H9 (cell line): ENCODE measurements around the gene METAP2. TPM values are rescaled to one million over a fixed set of nuclear protein-coding genes. Genes with fewer than 3 reads are reported as not detected.

Experiments used
- DNase-seq: peaks from one replicate; pipeline ENCODE4 v3.0.0-alpha.2; 2017
- H2AFZ ChIP-seq: one replicate; pipeline ENCODE4 v1.6.1; 2013; ENCODE audit warnings: mild to moderate bottlenecking, low read length, control low read depth, moderate library complexity
- H2AK5ac ChIP-seq: 2 replicates; pipeline ENCODE4 v1.6.1; 2013; ENCODE audit warnings: low read length, control low read depth, mixed read lengths; ENCODE audit not compliant: insufficient read length
- H2BK120ac ChIP-seq: one replicate; pipeline ENCODE4 v1.6.1; 2013; ENCODE audit warnings: low read depth, mild to moderate bottlenecking, low read length, control low read depth, inconsistent platforms; ENCODE audit not compliant: poor library complexity, severe bottlenecking
- H2BK12ac ChIP-seq: 2 replicates; pipeline ENCODE4 v1.6.1; 2013; ENCODE audit warnings: low read length, control low read depth, mixed read lengths, low read depth; ENCODE audit not compliant: insufficient read length
- H2BK15ac ChIP-seq: 2 replicates; pipeline ENCODE4 v1.6.1; 2013; ENCODE audit warnings: low read depth, low read length, control low read depth
- H2BK20ac ChIP-seq: one replicate; pipeline ENCODE4 v1.6.1; 2013; ENCODE audit warnings: low read depth, mild to moderate bottlenecking, low read length, control low read depth, inconsistent platforms; ENCODE audit not compliant: poor library complexity, severe bottlenecking
- H2BK5ac ChIP-seq: 2 replicates; pipeline ENCODE4 v1.6.1; 2013; ENCODE audit warnings: low read length, control low read depth, mixed read lengths; ENCODE audit not compliant: insufficient read length
- H3K14ac ChIP-seq: 2 replicates; pipeline ENCODE4 v1.6.1; 2013; ENCODE audit warnings: low read length, control low read depth; ENCODE audit not compliant: insufficient read depth
- H3K18ac ChIP-seq: 2 replicates; pipeline ENCODE4 v1.6.1; 2013; ENCODE audit warnings: low read depth, mild to moderate bottlenecking, mixed read lengths, low read length, control low read depth; ENCODE audit not compliant: insufficient read length
- H3K23ac ChIP-seq: 2 replicates; pipeline ENCODE4 v1.6.1; 2013; ENCODE audit warnings: low read length, control low read depth, mixed read lengths, low read depth; ENCODE audit not compliant: insufficient read length
- H3K23me2 ChIP-seq: 2 replicates; pipeline ENCODE4 v1.6.1; 2013; ENCODE audit warnings: low read depth, mild to moderate bottlenecking, mixed read lengths, low read length, control low read depth; ENCODE audit not compliant: insufficient read length, poor library complexity, severe bottlenecking
- H3K27ac ChIP-seq: 2 replicates; pipeline ENCODE4 v1.5.1; 2013; ENCODE audit warnings: low read length, control low read depth, mixed read lengths, low read depth; ENCODE audit not compliant: insufficient read length
- H3K27me3 ChIP-seq: 2 replicates; pipeline ENCODE4 v1.6.1; 2013; ENCODE audit warnings: low read length, control low read depth, inconsistent platforms; ENCODE audit not compliant: insufficient read depth
- H3K4ac ChIP-seq: 2 replicates; pipeline ENCODE4 v1.6.1; 2013; ENCODE audit warnings: low read depth, mild to moderate bottlenecking, control low read depth, inconsistent platforms, low read length, moderate library complexity
- H3K4me1 ChIP-seq: 2 replicates; pipeline ENCODE4 v1.6.1; 2013; ENCODE audit warnings: low read length, control low read depth, inconsistent platforms; ENCODE audit not compliant: insufficient read depth
- H3K4me2 ChIP-seq: 2 replicates; pipeline ENCODE4 v1.6.1; 2013; ENCODE audit warnings: low read length, control low read depth, mixed read lengths; ENCODE audit not compliant: insufficient read length, insufficient read depth
- H3K56ac ChIP-seq: 2 replicates; pipeline ENCODE4 v1.6.1; 2013; ENCODE audit warnings: low read depth, mild to moderate bottlenecking, mixed read lengths, low read length, control low read depth; ENCODE audit not compliant: insufficient read length
- H3K79me1 ChIP-seq: 2 replicates; pipeline ENCODE4 v1.6.1; 2013; ENCODE audit warnings: low read depth, mild to moderate bottlenecking, moderate library complexity, low read length, control low read depth, inconsistent platforms; ENCODE audit not compliant: insufficient read depth, poor library complexity, severe bottlenecking
- H3K79me2 ChIP-seq: 2 replicates; pipeline ENCODE4 v1.6.1; 2013; ENCODE audit warnings: low read length, control low read depth, inconsistent platforms; ENCODE audit not compliant: insufficient read depth
- H3K9ac ChIP-seq: 2 replicates; pipeline ENCODE4 v1.6.1; 2013; ENCODE audit warnings: low read length, control low read depth, mixed read lengths; ENCODE audit not compliant: insufficient read length; ENCODE audit errors: extremely low read depth
- H3K9me3 ChIP-seq: one replicate; pipeline ENCODE4 v1.6.1; 2013; ENCODE audit warnings: low read depth, low read length, inconsistent platforms; ENCODE audit not compliant: control insufficient read depth
- H3T11ph ChIP-seq: one replicate; pipeline ENCODE4 v1.6.1; 2013; ENCODE audit warnings: mild to moderate bottlenecking, low read length, control low read depth, inconsistent platforms
- H4K20me1 ChIP-seq: one replicate; pipeline ENCODE4 v1.6.1; 2013; ENCODE audit not compliant: control insufficient read depth, insufficient read length, insufficient read depth
- H4K5ac ChIP-seq: 2 replicates; pipeline ENCODE4 v1.6.1; 2013; ENCODE audit warnings: low read depth, mild to moderate bottlenecking, mixed read lengths, low read length, control low read depth; ENCODE audit not compliant: insufficient read length
- H4K8ac ChIP-seq: replicated peaks from 2 replicates; pipeline ENCODE4 v1.6.1; 2013; ENCODE audit warnings: low read length, control low read depth, mixed read lengths, low read depth; ENCODE audit not compliant: insufficient read length
- H4K91ac ChIP-seq: 2 replicates; pipeline ENCODE4 v1.6.1; 2013; ENCODE audit warnings: low read depth, mild to moderate bottlenecking, moderate library complexity, mixed read lengths, low read length, control low read depth; ENCODE audit not compliant: insufficient read length
- H3K27ac Mint-ChIP-seq, 3 experiments: 2 replicates in 2 of 3; 3 replicates in 1 of 3; pipeline ENCODE4 v1.8.0; 2020 to 2021; ENCODE audit warnings: mixed read lengths in 3 of 3, mild to moderate bottlenecking in 1 of 3, moderate library complexity in 1 of 3
- H3K27me3 Mint-ChIP-seq: 2 replicates; pipeline ENCODE4 v1.8.0; 2021; ENCODE audit warnings: low read depth, mild to moderate bottlenecking, moderate library complexity, mixed read lengths
- H3K36me3 Mint-ChIP-seq, 3 experiments: 2 replicates in 2 of 3; 3 replicates in 1 of 3; pipeline ENCODE4 v1.8.0; 2020 to 2021; ENCODE audit warnings: low read depth in 3 of 3, mixed read lengths in 3 of 3; ENCODE audit not compliant: insufficient read depth in 1 of 3
- H3K4me1 Mint-ChIP-seq, 2 experiments: 2 replicates each; pipeline ENCODE4 v1.8.0; 2020; ENCODE audit warnings: mixed read lengths in 2 of 2
- H3K4me3 Mint-ChIP-seq, 2 experiments: 2 replicates in 1 of 2; 3 replicates in 1 of 2; pipeline ENCODE4 v1.8.0; 2020 to 2021; ENCODE audit warnings: mild to moderate bottlenecking in 2 of 2, mixed read lengths in 2 of 2, moderate library complexity in 1 of 2
- H3K9me3 Mint-ChIP-seq, 2 experiments: 2 replicates in 1 of 2; 3 replicates in 1 of 2; pipeline ENCODE4 v1.8.0; 2020; ENCODE audit warnings: mild to moderate bottlenecking in 2 of 2, mixed read lengths in 2 of 2, moderate library complexity in 1 of 2
- WGBS: extraction: QIAGEN DNeasy Blood & Tissue Kit; methylation state at CpG from one replicate; pipeline ENCODE4 v1.1.7; 2013; ENCODE audit warnings: missing lambda C conversion rate, low lambda C conversion rate, mixed read lengths; ENCODE audit not compliant: insufficient read length; ENCODE audit errors: extremely low coverage; 5-methylcytosine and 5-hydroxymethylcytosine counted together
- total RNA-seq: library from RNA; stranded (reverse); gene quantifications from 2 replicates; pipeline ENCODE4 v1.2.1, GENCODE V29; 2021
- TF ChIP-seq, protein P1 (sequence below): fragments of 200-600 bp; sonication (generic); conservative IDR thresholded peaks from 3 replicates; pipeline ENCODE4 v1.8.0; 2021; ENCODE audit warnings: antibody characterized with exemption, mild to moderate bottlenecking

Gene METAP2
- total RNA-seq, 1 experiment from 2014 or later = 140 TPM

- Histone ChIP-seq H2BK12ac (no peak overlapping the region), H3K4me1 (no peaks in the 10 kb centered on the region; the same call in 1 of the 2 replicates), H2BK120ac (peak overlapping the region; percentile 62), H3K4ac (peak overlapping the region; percentile 20; the same call in 1 of the 2 replicates), H4K91ac (no peak overlapping the region), H2BK15ac (no peak overlapping the region), H3K4me2 (peak overlapping the region; percentile 92), H3K18ac (peak overlapping the region; percentile 87), H3K27ac (peak overlapping the region; percentile 88), H3K23me2 (peaks cover 3% of the 10 kb centered on the region), H2AK5ac (no peak overlapping the region), H2BK5ac (peak overlapping the region; percentile 29), H3K9me3 (no peaks in the 10 kb centered on the region), H3K79me2 (peaks cover 19% of the 10 kb centered on the region; the same call in 1 of the 2 replicates), H3K56ac (no peak overlapping the region), H3K79me1 (no peaks in the 10 kb centered on the region), H3T11ph (no peak overlapping the region), H2BK20ac (no peak overlapping the region), H4K5ac (peak overlapping the region; percentile 37), H3K9ac (peak overlapping the region; percentile 89), H2AFZ (no peak overlapping the region), H3K23ac (peak overlapping the region; percentile 74), H3K27me3 (no peaks in the 10 kb centered on the region), H4K8ac (no peak overlapping the region), H3K14ac (peak overlapping the region; percentile 96), H4K20me1 (no peaks in the 10 kb centered on the region)
- Mint-ChIP-seq H3K9me3 (peaks cover 0 to 5% of the 10 kb centered on the region in 2 experiments; a peak in 2 of 5 replicates), H3K27me3 (peaks cover 1% of the 10 kb centered on the region; the same call in 1 of the 2 replicates), H3K4me3 (peak overlapping the region; percentile 83 to 96), H3K4me1 (peaks cover 52 to 57% of the 10 kb centered on the region in 2 experiments), H3K36me3 (peaks cover 19 to 28% (median 19%) of the 10 kb centered on the region in 3 experiments), H3K27ac (peak overlapping the region; percentile 94 to 100 (median 99))
- DNase-seq = peak; percentile 85
- TF ChIP-seq, protein P1, sequence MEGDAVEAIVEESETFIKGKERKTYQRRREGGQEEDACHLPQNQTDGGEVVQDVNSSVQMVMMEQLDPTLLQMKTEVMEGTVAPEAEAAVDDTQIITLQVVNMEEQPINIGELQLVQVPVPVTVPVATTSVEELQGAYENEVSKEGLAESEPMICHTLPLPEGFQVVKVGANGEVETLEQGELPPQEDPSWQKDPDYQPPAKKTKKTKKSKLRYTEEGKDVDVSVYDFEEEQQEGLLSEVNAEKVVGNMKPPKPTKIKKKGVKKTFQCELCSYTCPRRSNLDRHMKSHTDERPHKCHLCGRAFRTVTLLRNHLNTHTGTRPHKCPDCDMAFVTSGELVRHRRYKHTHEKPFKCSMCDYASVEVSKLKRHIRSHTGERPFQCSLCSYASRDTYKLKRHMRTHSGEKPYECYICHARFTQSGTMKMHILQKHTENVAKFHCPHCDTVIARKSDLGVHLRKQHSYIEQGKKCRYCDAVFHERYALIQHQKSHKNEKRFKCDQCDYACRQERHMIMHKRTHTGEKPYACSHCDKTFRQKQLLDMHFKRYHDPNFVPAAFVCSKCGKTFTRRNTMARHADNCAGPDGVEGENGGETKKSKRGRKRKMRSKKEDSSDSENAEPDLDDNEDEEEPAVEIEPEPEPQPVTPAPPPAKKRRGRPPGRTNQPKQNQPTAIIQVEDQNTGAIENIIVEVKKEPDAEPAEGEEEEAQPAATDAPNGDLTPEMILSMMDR = 0 out of 3 replicates have a peak, but pooled peaks have one; percentile 15
- no CpG with 5 or more reads among the region's 98 CpGs for WGBS
These were observed 74.8 kb downstream of the METAP2 start for GRCh38 chr12:95548539-95549391.
